IMR-90 (cell line): ENCODE data around the gene S100A6.
A peak's percentile ranks its signal among the peaks of the same experiment; 100 is the strongest.

Source experiments
- CEBPB ChIP-seq: IDR thresholded peaks from 2 replicates; pipeline ENCODE4 v1.6.1; 2012; ENCODE audit warnings: low read depth, low read length, improper control_type of control experiment
- FOS ChIP-seq: fragments of 150-350 bp; IDR thresholded peaks from 2 replicates; pipeline ENCODE4 v1.6.1; 2016; ENCODE audit warnings: low read depth, low read length
- MXI1 ChIP-seq: IDR thresholded peaks from 2 replicates; pipeline ENCODE4 v1.6.1; 2012; ENCODE audit warnings: low read depth, mild to moderate bottlenecking, low read length, moderate library complexity, borderline replicate concordance
- NFE2L2 ChIP-seq: fragments of 150-350 bp; IDR thresholded peaks from 2 replicates; pipeline ENCODE4 v1.6.1; 2016; ENCODE audit warnings: low read depth, mild to moderate bottlenecking, low read length
- POLR2A ChIP-seq: IDR thresholded peaks from 2 replicates; pipeline ENCODE4 v1.6.1; 2012; ENCODE audit warnings: mild to moderate bottlenecking, low read depth, low read length
- RAD21 ChIP-seq: IDR thresholded peaks from 2 replicates; pipeline ENCODE4 v1.6.1; 2012; ENCODE audit warnings: low read length, improper control_type of control experiment
- RFX5 ChIP-seq: IDR thresholded peaks from 2 replicates; pipeline ENCODE4 v1.8.0; 2012; ENCODE audit warnings: low read depth, mild to moderate bottlenecking, low read length, moderate library complexity
- SMC3 ChIP-seq: fragments of 150-350 bp; IDR thresholded peaks from 2 replicates; pipeline ENCODE4 v1.6.1; 2016; ENCODE audit warnings: low read depth, mild to moderate bottlenecking, antibody characterized with exemption, low read length, moderate library complexity
- TF ChIP-seq, protein P1 (sequence below): conservative IDR thresholded peaks from 2 replicates; pipeline ENCODE4 v1.5.1; 2012; ENCODE audit warnings: mild to moderate bottlenecking, low read depth, low read length, improper control_type of control experiment
- TF ChIP-seq, protein P2 (sequence below): fragments of 150-350 bp; IDR thresholded peaks from 2 replicates; pipeline ENCODE4 v1.6.1; 2017; ENCODE audit warnings: mild to moderate bottlenecking, antibody characterized with exemption, low read length, low read depth
- TF ChIP-seq, protein P3 (sequence below): fragments of 150-350 bp; IDR thresholded peaks from 2 replicates; pipeline ENCODE4 v1.6.1; 2016; ENCODE audit warnings: low read depth, mild to moderate bottlenecking, low read length, moderate library complexity, borderline replicate concordance

DNA sequence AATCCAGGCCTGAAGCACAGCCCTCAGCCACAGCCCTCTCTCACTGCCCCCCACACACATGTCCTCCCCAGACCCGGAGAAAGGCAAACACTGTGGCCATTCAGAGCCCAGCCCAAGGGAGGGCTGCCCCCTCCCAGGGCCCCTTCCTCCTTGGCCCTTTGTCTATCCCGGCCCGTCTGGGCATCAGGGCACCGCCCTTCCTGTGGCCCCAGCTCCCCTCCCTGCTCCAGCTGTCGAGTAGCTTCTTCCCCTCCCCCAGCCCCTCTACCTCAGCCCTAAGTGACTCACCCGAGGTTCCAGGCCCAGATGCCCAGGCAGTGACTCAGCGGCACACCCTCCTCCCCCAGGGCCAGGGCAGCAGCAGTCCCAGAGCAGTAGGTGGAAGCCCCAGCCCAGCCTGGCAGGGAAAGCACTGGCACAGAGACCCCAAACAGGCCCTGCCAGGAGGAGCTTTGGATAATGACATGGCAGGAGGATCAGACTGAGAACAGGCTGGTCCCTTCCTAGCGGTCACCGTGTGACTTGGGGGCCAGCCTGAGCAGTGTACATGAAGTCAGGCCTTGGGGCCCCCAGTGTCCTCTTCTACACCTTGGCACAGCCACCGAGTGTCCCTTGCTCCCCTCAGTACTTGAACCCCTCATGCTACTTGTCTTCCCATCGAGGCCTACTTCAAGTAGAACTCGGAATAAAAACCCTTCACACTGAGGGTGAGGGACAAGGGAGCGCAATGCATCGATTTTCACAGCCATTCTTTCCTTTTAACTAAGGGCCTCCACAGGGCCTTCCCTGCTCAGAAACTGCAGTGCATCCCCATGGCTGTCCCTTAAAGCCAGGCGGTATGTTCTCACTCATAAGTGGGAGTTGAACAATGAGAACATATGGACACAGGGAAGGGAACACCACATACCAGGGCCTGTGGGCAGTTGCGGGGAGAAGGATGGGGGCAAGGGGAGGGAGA, 30.9 kb upstream of the S100A6 start:
- TF ChIP-seq, protein P1, sequence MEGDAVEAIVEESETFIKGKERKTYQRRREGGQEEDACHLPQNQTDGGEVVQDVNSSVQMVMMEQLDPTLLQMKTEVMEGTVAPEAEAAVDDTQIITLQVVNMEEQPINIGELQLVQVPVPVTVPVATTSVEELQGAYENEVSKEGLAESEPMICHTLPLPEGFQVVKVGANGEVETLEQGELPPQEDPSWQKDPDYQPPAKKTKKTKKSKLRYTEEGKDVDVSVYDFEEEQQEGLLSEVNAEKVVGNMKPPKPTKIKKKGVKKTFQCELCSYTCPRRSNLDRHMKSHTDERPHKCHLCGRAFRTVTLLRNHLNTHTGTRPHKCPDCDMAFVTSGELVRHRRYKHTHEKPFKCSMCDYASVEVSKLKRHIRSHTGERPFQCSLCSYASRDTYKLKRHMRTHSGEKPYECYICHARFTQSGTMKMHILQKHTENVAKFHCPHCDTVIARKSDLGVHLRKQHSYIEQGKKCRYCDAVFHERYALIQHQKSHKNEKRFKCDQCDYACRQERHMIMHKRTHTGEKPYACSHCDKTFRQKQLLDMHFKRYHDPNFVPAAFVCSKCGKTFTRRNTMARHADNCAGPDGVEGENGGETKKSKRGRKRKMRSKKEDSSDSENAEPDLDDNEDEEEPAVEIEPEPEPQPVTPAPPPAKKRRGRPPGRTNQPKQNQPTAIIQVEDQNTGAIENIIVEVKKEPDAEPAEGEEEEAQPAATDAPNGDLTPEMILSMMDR, result no peak
- peak; percentile 68 for TF ChIP-seq POLR2A
- TF ChIP-seq, protein P2, sequence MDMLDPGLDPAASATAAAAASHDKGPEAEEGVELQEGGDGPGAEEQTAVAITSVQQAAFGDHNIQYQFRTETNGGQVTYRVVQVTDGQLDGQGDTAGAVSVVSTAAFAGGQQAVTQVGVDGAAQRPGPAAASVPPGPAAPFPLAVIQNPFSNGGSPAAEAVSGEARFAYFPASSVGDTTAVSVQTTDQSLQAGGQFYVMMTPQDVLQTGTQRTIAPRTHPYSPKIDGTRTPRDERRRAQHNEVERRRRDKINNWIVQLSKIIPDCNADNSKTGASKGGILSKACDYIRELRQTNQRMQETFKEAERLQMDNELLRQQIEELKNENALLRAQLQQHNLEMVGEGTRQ, result no peak
- peak; percentile 44; the same call in 1 of the 2 replicates for TF ChIP-seq MXI1
- TF ChIP-seq, protein P3, sequence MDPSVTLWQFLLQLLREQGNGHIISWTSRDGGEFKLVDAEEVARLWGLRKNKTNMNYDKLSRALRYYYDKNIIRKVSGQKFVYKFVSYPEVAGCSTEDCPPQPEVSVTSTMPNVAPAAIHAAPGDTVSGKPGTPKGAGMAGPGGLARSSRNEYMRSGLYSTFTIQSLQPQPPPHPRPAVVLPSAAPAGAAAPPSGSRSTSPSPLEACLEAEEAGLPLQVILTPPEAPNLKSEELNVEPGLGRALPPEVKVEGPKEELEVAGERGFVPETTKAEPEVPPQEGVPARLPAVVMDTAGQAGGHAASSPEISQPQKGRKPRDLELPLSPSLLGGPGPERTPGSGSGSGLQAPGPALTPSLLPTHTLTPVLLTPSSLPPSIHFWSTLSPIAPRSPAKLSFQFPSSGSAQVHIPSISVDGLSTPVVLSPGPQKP, result no peak
- TF ChIP-seq SMC3, result 0 out of 2 replicates have a peak, but pooled peaks have one; percentile 8
- TF ChIP-seq CEBPB, result 0 out of 2 replicates have a peak, but pooled peaks have one; percentile 0
- no peak for TF ChIP-seq RFX5
- peak; percentile 69; the same call in 1 of the 2 replicates for TF ChIP-seq NFE2L2
- TF ChIP-seq FOS, result peak; percentile 100
- TF ChIP-seq RAD21, result peak; percentile 35; the same call in 1 of the 2 replicates
